Stimulated activated memory B cell treated with anti-CD40 and anti-IgM and Interleukin-4, amounts not matched to agents 10 μg/mL and 1 μg/mL and 100 μg/mL, for 72 hours (primary cell): ENCODE results near the gene AURKB.

Experiments used
- ATAC-seq: fragments of 150-1000 bp; cut with Tn5 transposase; 2 replicates; pipeline ENCODE4 v1.10.0; 2021
- H3K27ac Mint-ChIP-seq: one replicate; pipeline ENCODE4 v1.8.0; 2022; ENCODE audit warnings: mild to moderate bottlenecking, mixed read lengths
- H3K27me3 Mint-ChIP-seq: one replicate; pipeline ENCODE4 v1.8.0; 2022; ENCODE audit warnings: mixed read lengths
- H3K36me3 Mint-ChIP-seq: one replicate; pipeline ENCODE4 v1.8.0; 2022; ENCODE audit warnings: mixed read lengths
- H3K4me1 Mint-ChIP-seq: one replicate; pipeline ENCODE4 v1.8.0; 2022; ENCODE audit warnings: mixed read lengths
- H3K4me3 Mint-ChIP-seq: one replicate; pipeline ENCODE4 v1.8.0; 2022; ENCODE audit warnings: mild to moderate bottlenecking, moderate library complexity, mixed read lengths
- H3K9me3 Mint-ChIP-seq: one replicate; pipeline ENCODE4 v1.8.0; 2022; ENCODE audit warnings: mixed read lengths

Gene AURKB

GRCh38 chr17:8235676-8236075 is 25.3 kb upstream of the AURKB start:
- Mint-ChIP-seq H3K9me3 (no peaks in the 10 kb centered on the region), H3K4me1 (peaks cover 15% of the 10 kb centered on the region), H3K27ac (no peak overlapping the region), H3K27me3 (no peaks in the 10 kb centered on the region), H3K36me3 (peaks cover 83% of the 10 kb centered on the region), H3K4me3 (no peak overlapping the region)
- ATAC-seq: no peak

- H3K27ac Mint-ChIP-seq: peak overlapping the region; percentile 47
- ATAC-seq: no peak
- H3K4me1 Mint-ChIP-seq: peaks cover 15% of the 10 kb centered on the region
- H3K36me3 Mint-ChIP-seq: peaks cover 83% of the 10 kb centered on the region
- no peaks in the 10 kb centered on the region for H3K9me3 Mint-ChIP-seq
- no peak overlapping the region for H3K4me3 Mint-ChIP-seq
- no peaks in the 10 kb centered on the region for H3K27me3 Mint-ChIP-seq
These were observed 24.2 kb upstream of the AURKB start for GRCh38 chr17:8234361-8235270.

- no peaks in the 10 kb centered on the region for H3K27me3 Mint-ChIP-seq
- no peak overlapping the region for H3K27ac Mint-ChIP-seq
These were observed 21.3 kb upstream of the AURKB start for GRCh38 chr17:8231701-8232100.

GRCh38 chr17:8227238-8227581 is 16.8 kb upstream of the AURKB start:
- peak overlapping the region; percentile 6 for H3K4me3 Mint-ChIP-seq
- H3K4me1 Mint-ChIP-seq: peaks cover 40% of the 10 kb centered on the region
- peaks cover 56% of the 10 kb centered on the region for H3K36me3 Mint-ChIP-seq
- H3K27ac Mint-ChIP-seq: peak overlapping the region; percentile 20
- H3K27me3 Mint-ChIP-seq: no peaks in the 10 kb centered on the region
- no peaks in the 10 kb centered on the region for H3K9me3 Mint-ChIP-seq
- no peak for ATAC-seq

More at GRCh38 chr17:8231701-8232100, 21.3 kb upstream of the AURKB start:
- peaks cover 17% of the 10 kb centered on the region for H3K4me1 Mint-ChIP-seq
- H3K36me3 Mint-ChIP-seq: peaks cover 92% of the 10 kb centered on the region
- no peak overlapping the region for H3K4me3 Mint-ChIP-seq
- no peak for ATAC-seq
- no peaks in the 10 kb centered on the region for H3K9me3 Mint-ChIP-seq

GRCh38 chr17:8226536-8227237 is 16.3 kb upstream of the AURKB start:
- no peaks in the 10 kb centered on the region for H3K27me3 Mint-ChIP-seq
- no peak for ATAC-seq
- H3K9me3 Mint-ChIP-seq: no peaks in the 10 kb centered on the region
- peaks cover 51% of the 10 kb centered on the region for H3K36me3 Mint-ChIP-seq
- peak overlapping the region; percentile 6 for H3K4me3 Mint-ChIP-seq
- peak overlapping the region; percentile 20 for H3K27ac Mint-ChIP-seq
- peaks cover 40% of the 10 kb centered on the region for H3K4me1 Mint-ChIP-seq

GRCh38 chr17:8225813-8226535 is 15.6 kb upstream of the AURKB start:
- H3K27me3 Mint-ChIP-seq: no peaks in the 10 kb centered on the region
- H3K4me3 Mint-ChIP-seq: peak overlapping the region; percentile 6
- no peaks in the 10 kb centered on the region for H3K9me3 Mint-ChIP-seq
- H3K4me1 Mint-ChIP-seq: peaks cover 47% of the 10 kb centered on the region
- no peak for ATAC-seq
- peak overlapping the region; percentile 20 for H3K27ac Mint-ChIP-seq
- H3K36me3 Mint-ChIP-seq: peaks cover 44% of the 10 kb centered on the region

GRCh38 chr17:8224891-8225812 is 14.8 kb upstream of the AURKB start:
- peaks cover 37% of the 10 kb centered on the region for H3K36me3 Mint-ChIP-seq
- no peaks in the 10 kb centered on the region for H3K9me3 Mint-ChIP-seq
- peak overlapping the region; percentile 51 for H3K4me3 Mint-ChIP-seq
- peak overlapping the region; percentile 98 for H3K27ac Mint-ChIP-seq
- peaks cover 52% of the 10 kb centered on the region for H3K4me1 Mint-ChIP-seq
- no peaks in the 10 kb centered on the region for H3K27me3 Mint-ChIP-seq
- no peak for ATAC-seq

- Mint-ChIP-seq H3K27ac (peak overlapping the region; percentile 98), H3K36me3 (peaks cover 23% of the 10 kb centered on the region), H3K9me3 (no peaks in the 10 kb centered on the region), H3K4me1 (peaks cover 58% of the 10 kb centered on the region), H3K4me3 (peak overlapping the region; percentile 98), H3K27me3 (no peaks in the 10 kb centered on the region)
- peak; percentile 37 for ATAC-seq
These were observed 13.2 kb upstream of the AURKB start for GRCh38 chr17:8223356-8224126.

GRCh38 chr17:8222630-8223355 is 12.4 kb upstream of the AURKB start:
- Mint-ChIP-seq H3K4me3 (peak overlapping the region; percentile 98), H3K27me3 (no peaks in the 10 kb centered on the region), H3K4me1 (peaks cover 57% of the 10 kb centered on the region), H3K27ac (peak overlapping the region; percentile 98), H3K36me3 (peaks cover 16% of the 10 kb centered on the region), H3K9me3 (no peaks in the 10 kb centered on the region)
- ATAC-seq: peak; percentile 79

- peak; percentile 68 for ATAC-seq
- Mint-ChIP-seq H3K4me3 (peak overlapping the region; percentile 98), H3K36me3 (peaks cover 11% of the 10 kb centered on the region), H3K27me3 (no peaks in the 10 kb centered on the region), H3K9me3 (no peaks in the 10 kb centered on the region), H3K4me1 (peaks cover 52% of the 10 kb centered on the region), H3K27ac (peak overlapping the region; percentile 98)
These were observed 11.9 kb upstream of the AURKB start for GRCh38 chr17:8222380-8222629.

- H3K27me3 Mint-ChIP-seq: no peaks in the 10 kb centered on the region
- peaks cover 47% of the 10 kb centered on the region for H3K4me1 Mint-ChIP-seq
- H3K36me3 Mint-ChIP-seq: peaks cover 6% of the 10 kb centered on the region
- H3K4me3 Mint-ChIP-seq: peak overlapping the region; percentile 98
- no peaks in the 10 kb centered on the region for H3K9me3 Mint-ChIP-seq
- ATAC-seq: peak; percentile 82
- peak overlapping the region; percentile 98 for H3K27ac Mint-ChIP-seq
These were observed 11.4 kb upstream of the AURKB start for GRCh38 chr17:8221663-8222379.

- H3K27ac Mint-ChIP-seq: peak overlapping the region; percentile 98
- H3K4me3 Mint-ChIP-seq: peak overlapping the region; percentile 98
- H3K36me3 Mint-ChIP-seq: peaks cover 5% of the 10 kb centered on the region
- H3K9me3 Mint-ChIP-seq: no peaks in the 10 kb centered on the region
- ATAC-seq: peak; percentile 37
- peaks cover 39% of the 10 kb centered on the region for H3K4me1 Mint-ChIP-seq
- H3K27me3 Mint-ChIP-seq: no peaks in the 10 kb centered on the region
These were observed 10.6 kb upstream of the AURKB start for GRCh38 chr17:8220783-8221662.
